Thoracic aorta (tissue), 2 donors: ENCODE results near the gene DYNC2I2. TPM values are rescaled to one million over a fixed set of nuclear protein-coding genes. Genes with fewer than 3 reads are reported as not detected.
A peak's percentile ranks its signal among the peaks of the same experiment; 100 is the strongest.

Experiments
- ATAC-seq: fragments of 150-250 bp; one replicate; pipeline ENCODE4 v1.8.0; 2017; ENCODE audit warnings: low read depth; ENCODE audit not compliant: insufficient number of reproducible peaks, low FRiP score
- DNase-seq: peaks from one replicate; pipeline ENCODE4 v3.0.0-alpha.2; 2020; ENCODE audit warnings: low spot score
- H3K27ac ChIP-seq, 2 donors: fragments of 200-600 bp; sonication (generic); 1 replicate in 1 of 2; 2 replicates in 1 of 2; pipeline ENCODE4 v1.5.1; 2016; ENCODE audit warnings: mild to moderate bottlenecking in 2 of 2, moderate library complexity in 2 of 2
- H3K27me3 ChIP-seq: fragments of 200-600 bp; sonication (generic); replicated peaks from 2 replicates; pipeline ENCODE4 v1.6.0; 2016; ENCODE audit warnings: mild to moderate bottlenecking; ENCODE audit not compliant: insufficient read depth
- H3K36me3 ChIP-seq: fragments of 200-600 bp; sonication (generic); one replicate; pipeline ENCODE4 v1.5.1; 2016
- H3K4me1 ChIP-seq, 2 donors: fragments of 200-600 bp; sonication (generic); 1 replicate in 1 of 2; 2 replicates in 1 of 2; pipeline versions ENCODE4 v1.5.1 to v1.6.0; 2016; ENCODE audit warnings: low read depth in 2 of 2, mild to moderate bottlenecking in 1 of 2; ENCODE audit not compliant: control insufficient read depth in 1 of 2
- H3K4me3 ChIP-seq: fragments of 200-600 bp; sonication (generic); 2 replicates; pipeline ENCODE4 v1.5.1; 2016; ENCODE audit warnings: mild to moderate bottlenecking
- H3K9me3 ChIP-seq: fragments of 200-600 bp; sonication (generic); 2 replicates; pipeline ENCODE4 v1.5.1; 2016
- total RNA-seq, 2 donors: library from RNA; depleted of rRNA; stranded (reverse); fragments of >200 nt; gene quantifications; one replicate each; pipeline versions ENCODE4 v1.1.0 to v1.2.3, GENCODE V29; 2016
- TF ChIP-seq, protein P1 (sequence below): fragments of 200-600 bp; sonication (generic); IDR thresholded peaks from one replicate; pipeline ENCODE4 v1.5.1; 2019; ENCODE audit warnings: antibody characterized with exemption

Gene DYNC2I2
- total RNA-seq, result 10 to 100 TPM; 30.8 to 43.9 TPM

DNA sequence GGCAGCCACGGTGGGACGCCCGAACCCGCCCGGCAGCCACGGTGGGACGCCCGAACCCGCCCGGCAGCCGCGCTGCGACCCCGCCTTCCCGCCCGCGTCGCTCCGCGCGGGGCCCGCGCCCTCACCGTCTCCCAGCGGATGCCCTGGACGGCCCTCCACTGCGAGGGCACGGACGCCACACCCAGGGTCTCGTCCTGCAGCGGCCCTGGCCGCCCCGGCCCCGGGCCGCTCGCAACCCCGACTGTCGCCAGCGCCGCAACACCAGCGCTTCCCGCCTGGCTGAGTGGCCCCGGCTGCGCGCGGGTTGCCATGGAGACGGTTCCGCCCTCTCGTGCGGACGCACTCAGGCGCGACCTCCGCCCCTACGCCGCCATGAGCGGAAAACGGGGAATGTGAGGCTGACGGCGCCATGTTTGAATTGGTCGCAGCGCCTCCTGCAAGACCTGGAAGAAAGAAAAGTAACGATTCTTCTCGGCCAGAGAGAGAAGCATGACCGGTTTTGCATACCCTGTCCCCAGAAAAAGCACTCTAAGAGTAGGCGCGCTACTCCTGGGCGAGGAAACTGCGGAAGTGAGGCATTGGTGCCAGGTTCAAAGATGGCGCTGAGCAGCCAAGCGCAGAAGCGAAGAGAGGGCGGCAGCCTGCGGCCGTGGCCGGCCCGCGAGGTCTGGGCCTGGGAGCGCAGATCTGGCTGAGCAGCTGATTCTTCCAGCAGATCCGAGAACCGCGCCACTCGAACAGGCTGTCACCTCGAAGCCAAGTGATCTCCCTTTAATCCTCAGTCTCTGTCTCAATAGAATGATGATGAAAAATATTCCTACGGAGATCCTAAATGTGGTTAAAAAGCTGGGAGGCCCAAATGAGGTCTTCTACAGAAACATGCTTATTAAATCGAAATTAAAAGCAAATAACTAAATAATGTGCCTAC, at the start of gene DYNC2I2:
TSS of gene DYNC2I2 (minus strand) at position 432 of the 928 bp plus-strand sequence. CDS start at position 311, 121 bp downstream.
- Histone ChIP-seq H3K9me3 (no peaks in the 10 kb centered on the region), H3K4me1 (peaks cover 0 to 7% of the 10 kb centered on the region in 2 donors), H3K36me3 (no peaks in the 10 kb centered on the region), H3K4me3 (peak within 1 kb of the TSS; percentile 86), H3K27ac (peak within 1 kb of the TSS; percentile 98 to 100), H3K27me3 (no peaks in the 10 kb centered on the region)
- TF ChIP-seq, protein P1, sequence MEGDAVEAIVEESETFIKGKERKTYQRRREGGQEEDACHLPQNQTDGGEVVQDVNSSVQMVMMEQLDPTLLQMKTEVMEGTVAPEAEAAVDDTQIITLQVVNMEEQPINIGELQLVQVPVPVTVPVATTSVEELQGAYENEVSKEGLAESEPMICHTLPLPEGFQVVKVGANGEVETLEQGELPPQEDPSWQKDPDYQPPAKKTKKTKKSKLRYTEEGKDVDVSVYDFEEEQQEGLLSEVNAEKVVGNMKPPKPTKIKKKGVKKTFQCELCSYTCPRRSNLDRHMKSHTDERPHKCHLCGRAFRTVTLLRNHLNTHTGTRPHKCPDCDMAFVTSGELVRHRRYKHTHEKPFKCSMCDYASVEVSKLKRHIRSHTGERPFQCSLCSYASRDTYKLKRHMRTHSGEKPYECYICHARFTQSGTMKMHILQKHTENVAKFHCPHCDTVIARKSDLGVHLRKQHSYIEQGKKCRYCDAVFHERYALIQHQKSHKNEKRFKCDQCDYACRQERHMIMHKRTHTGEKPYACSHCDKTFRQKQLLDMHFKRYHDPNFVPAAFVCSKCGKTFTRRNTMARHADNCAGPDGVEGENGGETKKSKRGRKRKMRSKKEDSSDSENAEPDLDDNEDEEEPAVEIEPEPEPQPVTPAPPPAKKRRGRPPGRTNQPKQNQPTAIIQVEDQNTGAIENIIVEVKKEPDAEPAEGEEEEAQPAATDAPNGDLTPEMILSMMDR, result no peak
- ATAC-seq, result peak; percentile 92
- peak; percentile 81 for DNase-seq

DNA sequence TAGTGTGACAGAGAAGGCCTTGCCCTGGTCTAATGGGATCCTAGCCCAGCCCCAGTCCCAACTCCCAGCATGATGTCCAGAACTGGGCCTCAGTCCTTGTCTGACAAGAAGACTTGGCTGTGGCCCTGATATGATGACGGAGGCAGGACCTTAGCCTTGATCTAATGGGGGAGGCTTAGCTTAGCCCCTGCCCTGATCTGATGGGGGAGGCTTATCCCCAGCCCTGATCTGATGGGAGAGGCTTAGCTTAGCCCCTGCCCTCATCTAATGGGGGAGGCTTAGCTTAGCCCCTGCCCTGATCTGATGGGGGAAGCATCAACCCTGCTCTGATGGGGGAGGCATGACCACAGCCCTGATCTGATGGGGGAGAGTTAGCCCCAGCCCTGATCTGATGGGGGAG, 49.4 kb upstream of the DYNC2I2 start:
- Histone ChIP-seq H3K27me3 (no peaks in the 10 kb centered on the region), H3K4me3 (no peak overlapping the region), H3K9me3 (no peaks in the 10 kb centered on the region), H3K27ac (no peak overlapping the region), H3K4me1 (peaks cover 0 to 8% of the 10 kb centered on the region in 2 donors), H3K36me3 (no peaks in the 10 kb centered on the region)
- DNase-seq (no peak), ATAC-seq (no peak)
- TF ChIP-seq, protein P1, result no peak

DNA sequence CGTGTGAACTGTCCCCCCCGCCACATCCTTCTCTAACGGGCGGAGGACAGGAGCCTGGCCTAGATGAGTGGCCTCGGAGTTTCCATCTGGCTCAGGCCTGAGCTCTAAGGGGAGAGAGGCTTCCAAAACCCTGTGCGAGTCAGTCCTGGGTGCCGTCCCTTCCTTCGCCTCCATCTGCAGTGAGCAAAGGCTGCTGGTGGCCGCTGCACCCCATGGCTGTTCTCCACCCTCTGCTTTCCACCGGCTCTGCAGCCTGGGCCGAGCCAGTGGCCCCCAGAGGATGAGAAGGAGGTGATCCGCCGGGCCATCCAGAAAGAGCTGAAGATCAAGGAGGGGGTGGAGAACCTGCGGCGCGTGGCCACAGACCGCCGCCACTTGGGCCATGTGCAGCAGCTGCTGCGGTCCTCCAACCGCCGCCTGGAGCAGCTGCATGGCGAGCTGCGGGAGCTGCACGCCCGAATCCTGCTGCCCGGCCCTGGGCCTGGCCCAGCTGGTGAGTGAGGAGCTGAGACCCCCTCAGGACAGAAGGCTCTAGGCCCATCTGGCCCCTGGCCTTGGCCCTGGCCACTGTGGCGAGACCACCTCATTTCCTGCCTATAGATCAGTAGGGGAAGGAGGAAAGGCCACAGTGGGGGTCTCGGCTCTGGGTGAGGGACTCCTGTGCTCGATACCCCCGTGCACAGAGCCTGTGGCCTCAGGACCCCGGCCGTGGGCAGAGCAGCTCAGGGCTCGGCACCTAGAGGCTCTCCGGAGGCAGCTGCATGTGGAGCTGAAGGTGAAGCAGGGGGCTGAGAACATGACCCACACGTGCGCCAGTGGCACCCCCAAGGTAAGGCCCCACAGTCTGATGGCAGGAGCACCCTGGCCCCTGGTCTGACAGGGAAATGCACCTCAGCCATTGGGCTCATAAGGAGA, 48.7 kb upstream of the DYNC2I2 start:
- DNase-seq, result no peak
- TF ChIP-seq, protein P1, result no peak
- ATAC-seq, result no peak
- no peak overlapping the region for H3K4me3 ChIP-seq
- no peaks in the 10 kb centered on the region for H3K36me3 ChIP-seq
- H3K4me1 ChIP-seq, result peaks cover 0 to 8% of the 10 kb centered on the region in 2 donors
- no peaks in the 10 kb centered on the region for H3K9me3 ChIP-seq
- no peaks in the 10 kb centered on the region for H3K27me3 ChIP-seq
- H3K27ac ChIP-seq, result no peak overlapping the region

DNA sequence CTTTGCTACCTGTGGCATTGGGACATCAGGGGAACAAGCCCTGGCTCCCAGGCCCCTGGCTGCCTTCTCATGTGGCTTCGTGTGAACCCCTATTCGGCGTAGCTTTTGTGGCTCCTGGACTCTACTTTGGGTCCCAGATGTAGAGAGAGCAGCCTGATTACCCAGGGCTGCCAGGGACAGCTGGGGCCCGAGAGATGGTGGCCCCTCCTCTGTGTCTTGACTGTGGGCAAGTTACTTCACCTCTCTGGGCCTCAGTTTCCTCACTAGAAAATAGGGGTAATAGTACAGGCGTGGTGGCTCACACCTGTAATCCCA, 47.7 kb upstream of the DYNC2I2 start:
- no peak for ATAC-seq
- Histone ChIP-seq H3K4me1 (peaks cover 0 to 8% of the 10 kb centered on the region in 2 donors), H3K27me3 (no peaks in the 10 kb centered on the region), H3K4me3 (no peak overlapping the region), H3K9me3 (no peaks in the 10 kb centered on the region), H3K27ac (no peak overlapping the region), H3K36me3 (no peaks in the 10 kb centered on the region)
- DNase-seq, result no peak
- TF ChIP-seq, protein P1, result no peak
